HG02885 (cell line): ENCODE results near the gene SNCA.

ENCODE experiments used
- ATAC-seq: cut with Tn5 transposase; IDR thresholded peaks from one replicate; pipeline ENCODE4 v1.9.1; 2021; ENCODE audit warnings: mild to moderate bottlenecking; ENCODE audit not compliant: unreplicated experiment, poor library complexity

SNCA gene

DNA sequence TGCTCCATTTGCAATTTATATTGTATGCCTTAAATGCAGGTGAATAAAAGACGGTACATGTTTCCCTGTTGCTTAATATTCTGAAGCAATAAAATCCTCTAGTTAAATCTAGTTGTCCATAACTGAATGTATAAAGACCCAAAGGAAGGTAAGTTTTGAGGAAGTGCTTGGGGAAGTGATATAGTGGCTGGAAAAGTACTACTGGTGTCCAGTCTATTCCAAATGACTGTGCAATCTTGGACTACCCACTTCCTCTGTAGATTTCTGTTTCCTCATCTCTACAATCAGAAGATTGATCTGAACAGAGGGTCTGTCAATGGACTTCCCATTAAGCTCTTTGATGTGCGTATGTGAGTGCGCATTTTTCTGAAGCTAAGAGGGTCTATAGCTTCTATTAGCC is 17.0 kb downstream of the SNCA start:
- ATAC-seq, result no peak

- ATAC-seq, result no peak
Observed at GRCh38 chr4:89814362-89814761, 22.6 kb downstream of the SNCA start.

GRCh38 chr4:89813197-89813596 is 23.8 kb downstream of the SNCA start:
- no peak for ATAC-seq

DNA sequence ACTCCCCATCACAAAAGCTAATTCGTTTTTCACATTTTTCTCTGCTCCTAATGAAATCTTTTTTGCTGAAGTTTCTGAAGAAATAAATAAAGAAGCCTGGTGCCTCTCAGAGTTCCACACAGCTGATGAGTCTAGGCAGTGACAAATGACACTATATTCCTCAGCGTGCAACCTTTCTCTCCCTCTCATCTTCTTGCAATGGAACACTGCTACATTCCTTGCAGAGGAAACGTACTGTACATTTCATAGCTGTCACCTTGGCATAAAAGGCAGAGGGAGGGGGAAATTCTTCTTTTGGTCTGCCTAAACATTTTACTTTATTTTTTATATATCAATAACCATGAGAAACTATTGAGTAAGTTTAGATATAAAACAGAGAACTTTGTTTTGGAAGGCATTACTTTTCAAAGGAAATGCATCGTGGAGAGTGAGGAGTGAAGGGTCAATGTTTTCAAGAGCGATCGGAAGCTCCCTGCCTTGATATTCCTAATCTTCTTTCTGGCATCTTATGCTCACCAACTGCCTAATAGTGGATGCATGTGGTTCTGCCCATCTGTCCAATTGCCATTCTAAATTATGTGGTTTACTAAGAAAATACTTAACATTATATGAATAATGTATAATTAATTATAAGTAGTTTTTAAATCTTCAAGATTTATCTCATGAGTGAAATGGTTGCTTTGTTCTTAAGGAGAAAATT is 29.4 kb downstream of the SNCA start:
- no peak for ATAC-seq

DNA sequence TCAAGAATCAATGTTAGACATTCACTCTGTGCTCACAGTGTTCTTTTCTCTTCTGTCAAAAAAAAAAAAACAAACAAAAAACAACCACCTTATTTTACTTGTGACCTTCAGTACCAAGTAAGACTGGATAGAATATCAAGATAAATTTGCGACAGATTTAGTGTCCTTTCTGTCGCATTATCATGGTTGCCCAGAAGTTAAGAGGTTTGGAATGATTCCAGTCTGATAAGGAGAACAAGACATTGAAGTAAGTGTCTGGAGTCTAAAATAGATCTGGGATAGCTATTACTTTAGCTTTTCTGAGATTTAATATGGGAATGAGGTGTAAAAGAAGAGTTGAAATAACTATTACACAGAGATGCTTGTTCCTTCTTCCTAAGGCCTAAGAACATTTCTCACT is 31.7 kb downstream of the SNCA start:
- no peak for ATAC-seq

GRCh38 chr4:89803915-89804314 is 33.0 kb downstream of the SNCA start:
- no peak for ATAC-seq

DNA sequence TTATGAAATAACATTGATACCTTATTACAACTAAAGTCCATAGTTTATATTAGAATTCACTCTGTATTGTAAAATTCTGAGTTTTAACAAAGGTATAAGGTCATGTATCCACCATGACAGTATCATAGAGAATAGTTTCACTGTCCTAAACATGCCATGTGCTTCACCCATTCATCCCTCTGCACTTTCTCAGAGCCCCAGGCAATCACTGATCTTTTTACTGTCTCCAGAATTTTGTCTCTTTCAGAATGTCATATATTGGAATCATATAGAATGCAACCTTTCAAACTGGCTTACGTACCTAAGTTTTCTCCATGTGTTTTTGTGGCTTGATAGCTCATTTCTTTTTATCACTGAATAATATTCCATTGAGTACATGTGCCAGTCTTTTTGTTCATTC is 33.9 kb downstream of the SNCA start:
- ATAC-seq, result no peak

- no peak for ATAC-seq
Observed at GRCh38 chr4:89800527-89801103, 36.3 kb downstream of the SNCA start.

- no peak for ATAC-seq
Observed at GRCh38 chr4:89800012-89800516, 36.9 kb downstream of the SNCA start.

GRCh38 chr4:89799071-89799470 is 37.9 kb downstream of the SNCA start:
- ATAC-seq, result no peak

GRCh38 chr4:89797117-89797516 is 39.8 kb downstream of the SNCA start:
- ATAC-seq, result no peak

DNA sequence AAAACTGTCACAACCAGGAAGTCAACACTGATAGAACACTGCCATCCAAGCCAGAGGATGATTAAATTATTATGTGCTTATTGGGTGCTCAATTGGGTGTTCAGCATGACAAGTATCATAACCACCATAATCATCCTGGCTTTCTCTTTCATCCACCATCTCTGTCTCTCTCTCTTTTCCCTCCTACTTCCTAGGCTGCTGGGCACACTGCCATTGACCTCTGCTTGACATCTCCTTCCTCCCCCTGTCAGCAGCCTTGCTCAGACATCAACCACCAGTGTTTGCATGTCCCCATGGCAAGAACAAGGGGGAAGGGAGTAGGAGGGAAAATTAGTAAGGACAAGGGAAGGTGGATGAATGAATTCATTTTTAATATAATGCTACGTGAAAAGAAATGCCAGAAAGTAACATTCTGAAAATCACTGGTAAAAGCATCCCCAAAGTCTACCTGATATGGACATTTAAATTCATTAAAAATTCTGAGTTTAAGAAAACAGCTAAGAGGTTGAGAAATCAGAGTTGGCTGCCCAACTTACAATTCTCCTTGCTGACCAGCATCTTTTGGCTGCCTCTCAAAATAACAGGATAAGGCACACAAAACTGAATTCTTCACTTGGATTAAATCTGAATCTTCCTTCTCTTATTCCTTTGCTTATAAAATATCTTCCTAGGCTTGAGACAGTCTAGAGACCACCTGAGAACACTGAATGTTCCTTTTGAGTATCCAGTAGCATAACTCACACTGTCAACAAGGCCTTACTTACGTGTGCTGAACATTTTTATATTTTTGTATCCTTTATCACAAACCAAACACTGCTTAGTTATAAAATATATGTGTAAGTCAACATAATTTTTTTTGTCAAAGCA is 48.5 kb downstream of the SNCA start:
- ATAC-seq, result no peak

DNA sequence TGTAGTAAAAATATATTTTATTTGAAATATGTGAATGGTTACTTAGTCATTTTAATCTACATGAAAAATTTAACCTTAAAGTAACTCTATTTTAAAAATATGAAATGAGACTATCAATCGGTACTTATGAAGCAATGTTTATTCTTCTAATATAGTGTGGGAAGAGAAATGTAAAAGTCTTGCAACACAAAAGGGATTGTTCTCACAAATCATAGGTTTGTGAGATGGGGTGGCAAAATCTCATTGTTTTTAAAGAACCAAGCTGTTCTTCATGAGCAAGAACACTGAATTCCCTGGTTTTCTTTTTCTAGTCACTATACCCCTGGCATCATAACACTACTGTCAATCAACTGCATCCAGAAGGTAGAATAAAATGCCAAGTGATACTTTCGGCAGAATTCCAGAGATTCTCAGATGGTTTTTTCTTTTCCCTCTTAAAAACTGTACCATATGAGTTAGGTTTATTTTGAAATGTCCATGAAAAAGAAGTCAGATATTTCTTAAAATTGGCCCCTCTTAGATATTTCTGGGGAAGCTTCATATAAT is 52.2 kb downstream of the SNCA start:
- ATAC-seq, result no peak

- no peak for ATAC-seq
Observed at GRCh38 chr4:89781321-89781720, 55.6 kb downstream of the SNCA start.

- ATAC-seq, result no peak
Observed at GRCh38 chr4:89773805-89774204, 63.2 kb downstream of the SNCA start.

- ATAC-seq, result no peak
Observed at GRCh38 chr4:89769856-89770255, 67.1 kb downstream of the SNCA start.

GRCh38 chr4:89767924-89768323 is 69.0 kb downstream of the SNCA start:
- ATAC-seq, result no peak

GRCh38 chr4:89765966-89766365 is 71.0 kb downstream of the SNCA start:
- ATAC-seq, result no peak

DNA sequence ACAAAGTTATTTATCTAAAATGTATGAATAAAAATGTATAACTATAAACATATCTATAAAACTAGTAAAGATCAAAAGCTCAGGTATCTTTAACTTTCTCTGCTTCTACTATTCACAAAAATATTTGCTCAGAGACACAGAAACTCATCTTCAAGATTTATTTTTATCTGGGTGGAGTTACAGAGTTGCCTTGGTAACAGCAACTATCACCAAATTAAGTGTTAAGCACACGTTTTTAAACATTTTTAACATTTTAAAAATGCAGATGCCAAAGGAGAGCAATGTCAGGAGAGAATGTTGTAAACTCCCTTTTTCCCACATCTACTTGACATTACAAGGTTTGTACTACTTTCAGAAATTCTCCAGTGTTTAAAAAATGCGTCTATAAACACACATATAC is 71.4 kb downstream of the SNCA start:
- no peak for ATAC-seq

DNA sequence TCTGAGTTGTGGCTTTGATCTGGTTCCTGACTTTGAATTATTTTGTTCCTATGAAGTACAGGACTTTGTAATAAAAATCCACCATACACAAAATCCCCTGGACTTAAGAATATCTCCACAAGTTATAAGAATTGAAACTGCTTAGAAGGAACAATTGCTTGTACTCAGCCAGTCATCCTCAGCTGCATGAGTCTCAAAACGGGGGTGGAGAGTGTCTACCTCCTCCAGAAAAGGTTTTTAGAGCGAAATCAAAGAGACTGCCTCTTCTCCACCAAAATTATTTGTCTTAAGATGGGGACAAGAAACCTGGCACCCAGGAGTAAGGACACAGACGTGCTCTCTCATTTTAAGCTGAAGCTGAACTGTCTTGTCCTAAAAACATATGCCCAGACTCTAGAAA is 74.7 kb downstream of the SNCA start:
- ATAC-seq, result no peak

DNA sequence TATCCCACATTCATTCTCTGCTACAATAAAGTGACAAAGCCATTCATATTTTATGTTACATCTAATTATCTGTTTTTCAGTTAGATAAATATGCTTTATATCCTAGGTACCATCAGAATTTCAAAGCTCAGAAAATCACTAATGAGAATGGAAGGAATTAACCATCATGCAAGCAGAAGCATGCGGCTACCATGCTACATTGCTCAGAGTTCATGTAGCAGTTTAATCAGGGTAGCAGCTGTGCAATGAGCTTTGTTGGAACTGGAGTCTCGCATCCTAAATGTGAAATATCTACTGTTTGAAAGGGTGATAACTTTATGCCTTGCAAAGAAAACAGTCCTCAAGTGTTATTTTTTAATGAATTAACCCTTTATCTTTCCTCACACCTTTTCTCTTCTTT is 77.5 kb downstream of the SNCA start:
- no peak for ATAC-seq
